NCI-H2227 treated with DMSO at 0.1 percent for 48 hours (cell line): ENCODE data around the gene CALN1.
"Not testable (repeated sequence)": the region's sequence is repeated elsewhere in the genome, so short reads cannot be mapped to it uniquely, and the experiment has no call there.

Experiments used
- DNase-seq: peaks from one replicate; lab custom pipeline; 2025; lab: John Stamatoyannopoulos, UW

Gene CALN1

GRCh38 chr7:72408966-72409637, 3.0 kb downstream of the CALN1 start:
- no peak for DNase-seq

GRCh38 chr7:72406820-72407403, 5.2 kb downstream of the CALN1 start:
- no peak for DNase-seq

GRCh38 chr7:72405871-72406270, 6.3 kb downstream of the CALN1 start:
- DNase-seq = no peak

- no peak for DNase-seq
Observed at GRCh38 chr7:72405418-72405817, 6.7 kb downstream of the CALN1 start.

- DNase-seq = no peak
Observed at GRCh38 chr7:72404743-72405142, 7.4 kb downstream of the CALN1 start.

DNA sequence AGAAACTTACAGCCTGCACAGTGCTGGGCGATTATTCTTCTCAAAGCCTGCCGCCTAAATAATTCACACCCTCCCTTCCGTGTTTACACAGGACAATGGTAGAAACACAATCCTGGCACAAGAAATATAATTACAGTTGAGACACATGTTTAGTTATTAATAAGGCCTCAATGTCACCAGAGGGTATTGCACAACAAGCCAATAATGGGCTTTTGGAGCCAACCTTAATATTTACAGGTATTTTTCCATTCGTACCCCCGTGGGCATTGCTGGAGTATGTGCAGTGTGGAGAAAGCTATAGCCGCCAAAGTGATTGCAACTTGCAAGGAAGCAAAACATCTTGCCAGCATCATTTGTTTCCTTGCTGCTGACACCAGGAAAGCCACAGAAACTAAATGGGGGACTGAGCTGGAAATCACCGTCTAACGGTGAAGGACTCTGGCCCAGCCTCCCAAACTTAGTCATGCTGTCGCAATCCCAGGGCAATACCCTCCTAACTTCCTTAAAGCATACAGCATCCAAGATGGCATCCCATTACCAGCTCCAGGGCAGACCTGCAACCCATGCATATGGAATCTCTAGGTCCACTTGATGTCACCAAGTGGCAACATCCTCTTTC, 8.6 kb downstream of the CALN1 start:
- DNase-seq = no peak

GRCh38 chr7:72394016-72394415, 18.1 kb downstream of the CALN1 start:
- DNase-seq = no peak

- DNase-seq = no peak
Observed at GRCh38 chr7:72391821-72392377, 20.2 kb downstream of the CALN1 start.

- DNase-seq = no peak
Observed at GRCh38 chr7:72386118-72386517, 26.0 kb downstream of the CALN1 start.

GRCh38 chr7:72362246-72362645, 49.9 kb downstream of the CALN1 start:
- DNase-seq = no peak

DNA sequence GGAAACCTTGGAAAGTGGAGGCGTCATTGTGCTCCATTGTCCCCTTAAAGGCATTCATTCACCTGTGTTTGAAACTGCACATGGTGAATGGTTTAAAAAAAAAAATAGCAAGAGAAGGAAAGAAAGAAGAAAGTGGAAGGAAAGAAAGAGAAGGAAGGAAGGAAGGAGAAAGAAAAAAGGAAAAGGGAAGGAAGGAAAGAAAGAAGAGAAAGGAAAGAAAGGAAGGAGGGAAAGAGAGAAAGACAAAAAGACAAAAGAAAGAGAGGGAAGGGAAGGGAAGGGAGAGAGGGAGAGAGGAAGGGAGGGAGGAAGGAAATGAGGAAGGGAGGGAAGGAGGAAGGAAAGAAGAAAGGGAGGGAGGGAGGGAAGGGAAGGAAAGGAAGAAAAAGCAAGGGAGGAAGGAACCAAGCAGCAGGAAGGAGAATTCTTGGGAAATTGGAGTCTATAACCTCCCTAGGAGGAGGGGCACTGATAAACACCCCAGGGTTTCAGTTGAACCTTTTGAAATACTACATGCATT, 66.9 kb downstream of the CALN1 start:
- no peak for DNase-seq

DNA sequence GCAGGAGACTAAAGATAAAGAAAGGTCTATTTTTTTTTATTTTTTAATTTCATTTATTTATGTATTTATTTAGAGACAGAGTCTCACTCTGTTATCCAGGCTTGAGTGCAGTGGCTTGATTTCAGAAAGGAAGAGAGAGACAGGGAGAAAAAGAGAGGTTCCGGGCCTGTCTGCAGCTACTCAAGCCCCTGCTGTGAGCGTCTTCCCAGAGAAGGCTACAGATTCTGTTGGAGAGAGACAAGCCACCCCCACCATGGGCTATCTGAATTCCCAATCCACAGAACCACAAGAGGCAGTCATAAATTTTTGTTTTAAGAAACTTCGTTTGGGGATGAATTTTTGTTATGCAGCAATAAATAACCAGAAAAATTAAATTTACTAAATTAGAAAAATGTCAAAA, 68.1 kb downstream of the CALN1 start:
- no peak for DNase-seq

- DNase-seq = not testable (repeated sequence)
Observed at GRCh38 chr7:72343354-72343753, 68.8 kb downstream of the CALN1 start.

DNA sequence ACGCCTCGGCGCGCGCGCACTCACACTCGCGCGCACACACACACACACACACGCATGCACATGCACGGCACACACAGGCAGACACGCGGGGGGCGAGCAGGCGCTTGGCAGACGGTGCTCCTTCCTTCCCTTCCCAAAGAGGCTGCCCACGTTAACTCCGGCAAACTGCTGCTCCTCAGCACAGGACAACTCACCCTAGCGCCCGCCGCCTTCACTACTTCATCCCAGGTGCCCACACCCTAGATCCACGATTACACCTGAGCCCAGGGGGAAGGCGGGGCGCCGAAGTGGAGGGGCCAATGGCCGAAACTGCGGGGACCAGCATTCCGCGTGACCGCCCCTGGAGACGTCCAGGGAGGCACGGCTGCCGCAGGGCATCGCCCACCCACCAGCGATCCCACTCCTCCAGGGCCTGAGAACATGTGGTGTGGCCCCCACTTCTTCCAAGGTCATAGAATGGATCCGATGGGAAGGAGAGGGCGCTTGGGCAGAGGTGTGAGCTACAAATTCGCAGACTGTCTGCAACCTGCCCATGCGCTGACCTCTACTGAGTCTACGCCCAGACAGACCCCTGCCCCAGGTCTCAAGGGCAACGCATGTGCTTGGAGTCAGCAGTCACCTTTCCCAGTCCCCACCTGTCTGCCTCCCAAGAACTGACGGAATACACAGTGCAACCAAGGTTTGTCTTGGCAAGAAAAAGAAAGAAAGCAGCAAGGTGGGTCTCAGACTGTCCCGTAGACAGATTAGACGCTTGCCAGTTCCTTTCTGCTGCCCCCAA, 74.6 kb downstream of the CALN1 start:
- no peak for DNase-seq

GRCh38 chr7:72336632-72337389, 75.3 kb downstream of the CALN1 start:
- DNase-seq = no peak

GRCh38 chr7:72336382-72336631, 75.8 kb downstream of the CALN1 start:
- no peak for DNase-seq

DNA sequence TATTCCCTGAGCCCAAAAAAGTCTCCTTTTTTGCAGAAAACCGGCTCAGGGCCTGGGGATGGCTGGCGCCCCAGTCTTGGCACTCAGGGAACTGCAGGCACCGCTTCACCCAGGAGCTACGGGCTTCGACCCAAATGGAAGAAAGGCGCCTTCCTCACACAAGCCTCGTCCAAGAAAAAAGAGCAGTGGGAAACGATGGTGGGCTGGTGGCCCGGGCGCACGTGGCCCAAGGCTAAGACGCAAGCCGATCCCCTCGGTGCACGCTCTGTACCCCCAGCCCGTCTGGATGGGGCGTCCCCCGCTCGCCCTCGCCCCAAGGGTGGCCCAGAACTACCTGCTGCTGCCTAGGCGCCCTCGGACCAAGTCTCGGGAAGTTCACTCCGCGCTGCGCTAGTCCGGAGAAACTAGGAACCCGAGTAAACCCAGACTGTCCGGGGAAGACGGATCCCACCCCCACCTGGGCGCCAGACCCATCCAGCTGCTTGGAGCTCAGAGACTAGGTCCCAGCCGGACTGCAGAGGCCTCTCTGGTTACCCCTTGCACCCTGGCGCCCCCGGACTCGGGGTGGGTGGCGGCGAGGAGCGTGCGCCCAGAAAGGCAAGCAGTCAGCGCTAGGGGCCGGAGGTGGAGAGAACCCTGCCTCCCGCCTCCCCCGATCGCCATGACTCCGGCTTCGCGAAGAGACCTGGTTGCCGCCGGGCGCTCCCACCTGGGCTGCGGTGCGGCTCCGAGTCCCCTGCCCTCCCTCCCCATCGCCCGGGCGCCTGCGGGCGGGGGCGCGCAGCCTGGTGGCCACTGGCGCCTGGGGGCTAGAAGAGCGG, 76.4 kb downstream of the CALN1 start:
- DNase-seq = no peak

- DNase-seq = no peak
Observed at GRCh38 chr7:72334698-72335097, 77.4 kb downstream of the CALN1 start.

- DNase-seq = no peak
Observed at GRCh38 chr7:72334066-72334465, 78.1 kb downstream of the CALN1 start.

- DNase-seq = no peak
Observed at GRCh38 chr7:72326811-72327210, 85.3 kb downstream of the CALN1 start.

DNA sequence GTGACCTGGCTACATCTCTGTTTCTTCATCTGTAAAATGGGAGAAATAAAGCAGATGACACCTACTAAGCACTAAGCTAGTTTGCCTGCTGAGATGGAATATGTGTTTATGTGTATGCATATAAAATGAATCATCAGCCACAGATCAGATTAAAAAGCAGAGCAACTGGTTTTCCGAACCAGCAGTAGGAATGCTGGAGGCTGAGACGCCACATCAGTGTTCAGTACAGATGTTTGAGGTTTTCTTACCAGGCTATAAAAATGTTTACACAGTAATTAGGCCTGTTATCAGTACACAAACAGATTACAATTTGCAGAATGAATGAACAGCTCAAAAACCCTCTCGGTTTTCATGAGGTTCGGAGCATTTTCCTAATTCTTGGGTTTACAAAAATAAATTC, 85.8 kb downstream of the CALN1 start:
- DNase-seq = no peak
